ENCODE measurements around the gene JADE3.

JADE3 gene

DNA sequence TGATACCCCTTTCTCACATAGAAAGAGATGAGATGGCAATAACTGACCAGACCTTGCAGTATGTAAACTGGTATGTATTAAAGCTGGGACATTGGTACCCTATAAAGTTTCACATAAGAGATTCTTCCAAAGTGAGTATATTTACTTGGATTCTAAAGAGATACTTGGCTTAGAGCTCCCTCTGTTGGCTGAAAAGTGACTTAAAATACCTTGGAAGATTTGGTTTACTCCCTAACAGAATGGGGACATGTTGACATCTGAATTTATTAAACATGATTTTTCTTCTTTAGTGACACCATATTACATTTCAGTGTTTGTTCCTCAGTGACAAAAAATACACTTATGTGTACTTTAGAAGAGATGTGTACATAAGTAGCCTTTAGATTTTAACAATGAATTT is 118.1 kb downstream of the JADE3 start:
- no peak overlapping the region for H3K4me3 ChIP-seq (ENCODE audit: low read depth, low read length)
- peak; percentile 73 for DNase-seq (ENCODE audit: low read depth, low spot score)
- in situ Hi-C loops (cut with HindIII; ENCODE audit: low sequenced_read_pairs) = no loop called here
- TF ChIP-seq, protein P1, sequence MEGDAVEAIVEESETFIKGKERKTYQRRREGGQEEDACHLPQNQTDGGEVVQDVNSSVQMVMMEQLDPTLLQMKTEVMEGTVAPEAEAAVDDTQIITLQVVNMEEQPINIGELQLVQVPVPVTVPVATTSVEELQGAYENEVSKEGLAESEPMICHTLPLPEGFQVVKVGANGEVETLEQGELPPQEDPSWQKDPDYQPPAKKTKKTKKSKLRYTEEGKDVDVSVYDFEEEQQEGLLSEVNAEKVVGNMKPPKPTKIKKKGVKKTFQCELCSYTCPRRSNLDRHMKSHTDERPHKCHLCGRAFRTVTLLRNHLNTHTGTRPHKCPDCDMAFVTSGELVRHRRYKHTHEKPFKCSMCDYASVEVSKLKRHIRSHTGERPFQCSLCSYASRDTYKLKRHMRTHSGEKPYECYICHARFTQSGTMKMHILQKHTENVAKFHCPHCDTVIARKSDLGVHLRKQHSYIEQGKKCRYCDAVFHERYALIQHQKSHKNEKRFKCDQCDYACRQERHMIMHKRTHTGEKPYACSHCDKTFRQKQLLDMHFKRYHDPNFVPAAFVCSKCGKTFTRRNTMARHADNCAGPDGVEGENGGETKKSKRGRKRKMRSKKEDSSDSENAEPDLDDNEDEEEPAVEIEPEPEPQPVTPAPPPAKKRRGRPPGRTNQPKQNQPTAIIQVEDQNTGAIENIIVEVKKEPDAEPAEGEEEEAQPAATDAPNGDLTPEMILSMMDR (IDR thresholded peaks at IDR 0.05; ENCODE audit: low read depth, low read length) = peak; percentile 47

- TF ChIP-seq, protein P1 (IDR thresholded peaks at IDR 0.05; ENCODE audit: low read depth, low read length) = no peak
- DNase-seq (ENCODE audit: low read depth, low spot score) = no peak
- in situ Hi-C loops (cut with HindIII; ENCODE audit: low sequenced_read_pairs) = no loop called here
- no peak overlapping the region for H3K4me3 ChIP-seq (ENCODE audit: low read depth, low read length)
These were observed 135.8 kb downstream of the JADE3 start for GRCh38 chrX:47047989-47048388.

- TF ChIP-seq, protein P1 (IDR thresholded peaks at IDR 0.05; ENCODE audit: low read depth, low read length) = no peak
- no peak overlapping the region for H3K4me3 ChIP-seq (ENCODE audit: low read depth, low read length)
- in situ Hi-C loops (cut with HindIII; ENCODE audit: low sequenced_read_pairs) = no loop called here
- DNase-seq (ENCODE audit: low read depth, low spot score) = no peak
These were observed 147.1 kb downstream of the JADE3 start for GRCh38 chrX:47059142-47059874.

GRCh38 chrX:47060708-47061107 is 148.5 kb downstream of the JADE3 start:
- DNase-seq (ENCODE audit: low read depth, low spot score) = no peak
- TF ChIP-seq, protein P1 (IDR thresholded peaks at IDR 0.05; ENCODE audit: low read depth, low read length) = no peak
- H3K4me3 ChIP-seq (ENCODE audit: low read depth, low read length) = no peak overlapping the region
- in situ Hi-C loops (cut with HindIII; ENCODE audit: low sequenced_read_pairs) = no loop called here

DNA sequence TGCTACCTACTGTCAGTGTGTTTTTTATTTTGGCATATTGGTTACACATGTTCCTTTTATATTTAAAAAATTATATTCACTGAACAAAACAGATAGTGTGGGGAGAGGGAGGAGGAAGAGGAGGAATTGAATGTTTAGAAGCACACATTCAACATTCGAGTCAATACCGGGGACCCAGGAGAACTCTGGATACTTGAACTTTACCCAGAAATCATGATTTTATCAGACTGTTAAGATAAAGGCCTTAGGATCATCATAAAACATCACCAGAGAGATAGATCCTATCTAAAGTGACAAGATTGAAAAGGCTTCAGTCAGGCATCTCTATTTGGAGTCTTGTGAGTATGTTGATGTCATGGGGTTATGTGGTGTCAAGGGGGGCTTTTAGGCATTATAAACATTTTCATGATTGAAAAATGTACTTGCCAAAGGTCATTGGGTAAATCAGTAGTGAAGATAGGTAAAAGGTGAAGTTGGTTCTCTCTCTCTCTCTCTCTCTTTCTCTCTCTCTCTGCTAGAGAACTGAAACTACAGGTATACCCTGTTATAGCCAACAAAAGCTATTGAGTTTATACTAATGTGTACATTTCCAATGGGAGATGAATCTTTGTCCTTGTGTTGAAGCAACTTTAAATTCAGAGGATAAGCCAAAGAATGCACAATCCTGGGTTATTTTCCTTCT is 149.2 kb downstream of the JADE3 start:
- TF ChIP-seq, protein P1 (IDR thresholded peaks at IDR 0.05; ENCODE audit: low read depth, low read length) = no peak
- in situ Hi-C loops (cut with HindIII; ENCODE audit: low sequenced_read_pairs) = no loop called here
- H3K4me3 ChIP-seq (ENCODE audit: low read depth, low read length) = no peak overlapping the region
- DNase-seq (ENCODE audit: low read depth, low spot score) = no peak

- DNase-seq (ENCODE audit: low read depth, low spot score) = no peak
- in situ Hi-C loops (cut with HindIII; ENCODE audit: low sequenced_read_pairs) = no loop called here
- TF ChIP-seq, protein P1 (IDR thresholded peaks at IDR 0.05; ENCODE audit: low read depth, low read length) = no peak
- H3K4me3 ChIP-seq (ENCODE audit: low read depth, low read length) = no peak overlapping the region
These were observed 151.0 kb downstream of the JADE3 start for GRCh38 chrX:47063179-47063578.

All from astrocyte of the spinal cord (primary cell).